HL-60/S4 treated with retinoic acid at 250 ng/mL for 4 days and 3 days (cell line): ENCODE results near the gene MYOM3.

Experiments used
- in situ Hi-C: fragments of 300-500 bp; cut with MboI; formaldehyde crosslinking; loops from 2 replicates; pipeline ENCODE4 v1.7.0; 2022; ENCODE audit warnings: low sequenced_read_pairs

The MYOM3 gene

DNA sequence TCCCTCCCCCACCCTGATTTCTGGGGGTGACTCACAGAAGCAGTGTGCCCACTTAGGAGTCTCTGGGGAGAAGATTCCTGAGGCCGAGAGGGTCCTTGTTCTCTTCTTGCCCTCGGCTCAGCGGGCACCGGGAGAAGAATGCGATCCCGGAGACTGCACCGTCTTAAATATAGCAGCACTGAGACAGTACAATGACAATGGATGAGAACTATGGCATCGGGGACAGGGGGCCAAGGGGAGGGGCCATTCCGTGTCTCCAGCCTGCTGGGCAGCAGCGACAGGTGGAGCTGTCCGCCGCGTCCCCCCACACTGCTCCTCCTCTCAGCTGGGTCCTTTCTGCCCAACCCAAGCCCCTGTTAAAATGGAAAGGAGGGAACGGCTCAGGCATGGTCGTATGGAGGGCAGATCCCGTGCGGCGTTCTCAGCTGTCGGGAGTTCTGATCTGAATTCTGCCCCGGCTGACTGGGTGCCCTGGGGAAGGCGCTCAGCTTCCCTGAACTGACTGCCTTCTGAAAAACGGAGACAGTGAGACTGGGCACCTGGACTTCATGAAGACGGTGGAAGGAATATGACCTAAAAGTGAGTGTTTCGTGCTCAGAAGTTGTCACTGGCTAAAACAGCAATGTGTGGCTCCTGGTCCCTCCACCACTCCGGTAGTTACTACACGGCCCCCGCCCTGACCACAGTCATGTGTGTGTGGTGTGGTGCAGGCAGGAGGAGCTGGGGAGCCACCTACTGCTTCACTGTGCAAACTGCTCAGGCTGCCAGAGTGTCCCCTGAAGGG lies at the start of gene MYOM3:
TSS of gene MYOM3 (minus strand) at position 140 of the 784 bp plus-strand sequence. CDS start 3,499 bp downstream, outside the sequence.
- in situ Hi-C loops = no loop called here

GRCh38 chr1:24161270-24161669 lies 49.3 kb upstream of the MYOM3 start:
- in situ Hi-C loops = no loop called here

DNA sequence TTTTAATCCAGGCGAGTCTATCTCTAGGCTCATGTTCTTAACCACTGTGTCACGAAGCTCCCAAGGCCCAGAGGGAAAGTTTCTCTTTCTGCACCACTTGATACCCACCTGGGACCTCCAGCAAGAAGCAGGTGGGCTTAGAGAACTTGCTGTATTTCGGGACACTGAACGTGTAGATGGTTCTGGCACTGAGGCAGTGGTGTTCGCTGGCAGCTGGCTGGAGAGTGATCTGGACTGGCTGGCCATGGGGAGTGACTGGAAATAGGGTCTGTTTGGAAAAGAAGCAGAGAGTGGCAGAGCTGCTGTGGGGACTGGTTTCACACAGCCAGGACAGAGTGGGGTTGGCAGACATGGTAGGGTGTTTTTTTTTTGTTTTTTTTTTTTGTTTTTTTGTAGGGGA lies 47.4 kb upstream of the MYOM3 start:
- in situ Hi-C loops = no loop called here

- in situ Hi-C loops = no loop called here
These were observed 46.1 kb upstream of the MYOM3 start for GRCh38 chr1:24157918-24158481.

DNA sequence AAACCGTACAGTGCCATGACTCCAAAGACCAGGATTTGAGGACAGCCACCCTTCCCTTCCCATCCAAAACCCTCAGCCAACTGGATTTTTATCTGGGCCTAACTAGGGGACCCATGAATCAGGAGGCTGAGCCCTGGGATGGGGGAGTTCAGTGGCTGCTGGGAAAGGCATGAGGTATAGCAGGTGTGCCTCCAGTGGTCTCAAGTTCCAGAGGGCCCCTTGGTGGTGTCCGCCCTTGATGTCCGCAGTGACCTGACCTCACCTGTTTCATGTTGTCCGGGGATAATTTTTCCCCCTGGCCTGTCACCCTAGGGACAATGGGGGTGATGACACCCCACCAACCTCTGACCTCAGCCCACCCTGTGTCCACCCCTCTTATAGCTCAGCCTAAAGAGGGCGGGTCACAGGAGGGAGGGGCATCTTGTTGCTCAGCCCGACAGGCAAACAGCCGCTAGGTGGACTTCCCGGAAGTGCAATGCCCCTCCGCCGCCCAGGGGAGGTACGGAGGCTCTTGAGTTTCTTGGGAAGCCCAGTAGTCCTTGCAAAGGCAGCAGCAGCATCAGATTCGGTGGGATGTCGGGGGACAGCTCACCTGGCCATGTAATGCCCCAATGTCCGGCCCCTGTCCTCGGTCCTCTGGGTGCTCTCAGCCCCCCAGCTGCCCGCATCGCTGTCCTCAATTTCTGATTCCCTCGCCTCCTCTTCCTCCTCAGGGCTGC lies 44.8 kb upstream of the MYOM3 start:
- in situ Hi-C loops = no loop called here

DNA sequence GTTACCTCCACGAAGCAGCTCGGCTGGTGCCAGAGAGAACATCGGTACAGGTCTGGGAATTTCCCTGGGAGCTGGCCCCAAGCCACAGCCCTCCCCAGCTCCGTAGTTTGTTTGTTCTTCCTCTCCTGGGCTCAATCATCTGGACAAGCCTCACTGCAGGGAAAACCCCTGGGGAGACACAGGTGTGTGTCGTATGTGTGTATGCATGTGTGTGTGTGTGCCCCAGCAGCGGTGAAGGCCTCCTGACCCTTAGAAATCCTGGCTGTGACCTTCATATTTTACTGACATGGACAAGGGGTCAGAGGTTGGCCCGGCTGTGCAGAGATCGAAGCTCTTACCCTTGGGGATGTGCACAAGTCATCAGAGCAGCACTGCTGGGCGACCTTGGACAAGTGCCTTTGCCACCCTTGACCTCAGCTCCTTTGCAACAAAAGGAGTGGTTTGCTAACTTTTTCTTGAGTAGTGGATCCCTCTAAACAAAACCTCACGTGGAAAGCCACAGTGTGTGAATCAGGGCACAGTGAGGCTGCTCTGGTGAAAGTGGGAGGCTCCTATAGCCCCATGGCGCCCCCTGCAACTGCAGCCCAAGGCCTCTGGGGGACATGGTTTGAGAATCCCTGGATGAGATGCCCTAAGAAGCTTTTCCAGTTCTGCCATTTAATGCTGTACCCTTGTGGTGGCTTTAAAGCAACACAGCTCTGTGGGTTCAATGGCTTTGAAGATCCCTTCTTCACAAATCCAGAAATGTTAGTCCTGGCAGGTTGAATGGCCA lies 43.3 kb upstream of the MYOM3 start:
- in situ Hi-C loops = no loop called here

DNA sequence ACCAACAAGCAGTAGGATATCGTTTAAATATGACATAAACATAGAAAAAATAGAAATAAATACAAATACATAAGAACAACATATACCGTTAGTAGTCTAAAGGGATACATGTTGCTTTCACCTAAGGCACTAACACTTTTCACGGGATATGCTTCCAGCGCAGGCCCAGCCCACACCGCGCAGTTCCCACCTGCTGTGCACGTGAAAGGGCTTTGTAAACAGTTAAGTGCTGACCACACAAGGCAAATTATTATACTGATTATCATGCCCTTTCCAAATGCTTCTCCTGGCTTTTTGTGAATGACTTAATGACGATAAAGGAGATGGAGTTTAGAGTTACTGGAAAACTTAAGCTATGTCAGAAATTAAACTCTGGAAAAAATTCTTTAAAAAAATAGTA lies 42.3 kb upstream of the MYOM3 start:
- in situ Hi-C loops = no loop called here

DNA sequence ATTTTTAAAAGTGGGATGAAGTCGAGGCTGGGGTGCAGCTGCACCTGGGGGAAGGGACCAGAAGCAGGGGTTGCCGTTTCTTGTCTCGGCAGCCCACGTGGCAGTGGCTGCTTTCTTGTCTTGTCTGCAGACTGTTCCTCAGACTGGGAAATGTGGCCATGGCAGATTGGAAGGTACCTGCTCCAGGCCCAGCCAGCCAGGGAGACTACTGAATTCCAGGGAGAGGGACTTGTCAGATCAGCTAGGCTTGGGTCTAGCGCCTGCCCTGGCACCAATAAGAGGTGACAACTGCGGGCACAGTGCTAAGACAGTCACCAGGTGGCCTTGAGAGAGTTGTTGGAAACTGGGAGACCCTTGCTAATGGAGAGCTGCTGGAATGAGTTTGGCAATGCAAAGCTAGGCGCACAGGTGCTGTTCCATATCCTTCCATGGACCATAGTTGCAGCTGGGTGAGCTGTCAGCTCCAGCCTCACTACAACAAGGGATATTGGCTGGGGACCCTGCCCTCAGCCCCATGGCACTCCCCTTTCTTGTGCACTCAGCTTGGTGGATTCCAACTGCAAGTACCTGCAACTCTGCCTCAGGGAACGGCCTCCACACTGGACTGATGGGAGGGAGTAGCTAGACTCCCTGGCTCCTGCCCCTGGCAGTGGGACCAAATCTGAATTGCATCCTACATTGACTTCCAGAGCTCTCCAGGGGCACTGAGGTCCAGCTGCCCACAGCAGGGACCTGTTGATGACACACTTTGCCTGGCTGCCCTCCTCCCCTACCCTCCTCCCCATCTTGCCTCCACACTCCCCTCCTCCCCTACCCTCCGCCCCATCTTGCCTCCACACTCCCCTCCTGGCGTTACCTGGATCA lies 40.9 kb upstream of the MYOM3 start:
- in situ Hi-C loops = no loop called here

DNA sequence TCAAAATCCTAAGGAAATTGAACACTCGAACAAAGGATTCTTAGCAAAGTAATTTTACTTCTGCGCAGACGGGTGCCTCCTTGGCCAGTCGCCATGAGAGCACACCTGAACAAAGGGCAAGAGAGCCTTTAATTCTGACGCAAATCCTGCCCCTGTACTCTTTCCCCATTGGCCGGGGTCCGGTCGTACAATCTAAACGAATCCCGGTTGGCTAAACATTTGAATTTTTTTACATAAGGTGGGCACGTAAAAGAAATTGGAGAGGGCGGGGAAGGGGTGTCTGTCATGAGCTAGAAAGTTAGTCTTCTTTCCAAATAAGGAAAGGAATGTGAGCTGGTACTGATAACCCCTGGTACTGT lies 39.2 kb upstream of the MYOM3 start:
- in situ Hi-C loops = no loop called here

- in situ Hi-C loops = no loop called here
These were observed 38.6 kb upstream of the MYOM3 start for GRCh38 chr1:24150234-24151174.

DNA sequence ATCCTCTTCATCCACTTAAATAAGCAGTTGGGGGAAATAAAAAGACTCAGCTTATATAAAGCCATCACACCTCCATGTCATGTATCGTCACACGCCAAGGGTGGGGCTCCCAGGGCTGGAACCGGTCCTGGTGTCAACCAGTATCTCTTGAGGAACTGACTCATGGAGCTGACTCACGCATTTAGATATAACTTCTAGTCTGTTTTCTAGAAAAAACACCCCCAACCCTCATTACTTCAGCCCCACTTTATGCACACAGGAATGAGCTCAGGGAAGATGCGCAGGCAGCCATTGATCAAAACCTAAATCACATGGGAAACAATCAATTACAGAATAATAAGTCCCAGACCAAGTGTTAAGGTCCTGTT lies 37.9 kb upstream of the MYOM3 start:
- in situ Hi-C loops = no loop called here

DNA sequence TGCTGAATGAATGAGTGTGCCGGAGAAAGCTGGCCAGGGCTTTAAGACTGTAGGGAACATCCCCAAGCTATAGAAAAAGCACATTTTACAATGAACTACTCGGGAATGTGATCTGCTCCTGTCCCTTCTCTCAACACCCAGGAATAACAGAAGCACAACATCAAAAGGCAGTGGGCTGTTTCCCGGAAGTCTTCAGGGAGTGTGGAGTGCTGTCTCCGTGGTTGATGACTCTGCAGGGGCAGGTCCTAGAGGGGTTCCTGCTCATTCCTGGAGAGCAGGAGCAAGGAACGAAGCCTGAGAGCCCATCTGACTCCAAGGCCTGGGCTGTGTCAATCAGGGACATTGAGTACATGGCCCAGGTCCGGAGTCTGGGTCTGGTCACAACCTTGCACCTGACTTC lies 35.9 kb upstream of the MYOM3 start:
- in situ Hi-C loops = no loop called here

DNA sequence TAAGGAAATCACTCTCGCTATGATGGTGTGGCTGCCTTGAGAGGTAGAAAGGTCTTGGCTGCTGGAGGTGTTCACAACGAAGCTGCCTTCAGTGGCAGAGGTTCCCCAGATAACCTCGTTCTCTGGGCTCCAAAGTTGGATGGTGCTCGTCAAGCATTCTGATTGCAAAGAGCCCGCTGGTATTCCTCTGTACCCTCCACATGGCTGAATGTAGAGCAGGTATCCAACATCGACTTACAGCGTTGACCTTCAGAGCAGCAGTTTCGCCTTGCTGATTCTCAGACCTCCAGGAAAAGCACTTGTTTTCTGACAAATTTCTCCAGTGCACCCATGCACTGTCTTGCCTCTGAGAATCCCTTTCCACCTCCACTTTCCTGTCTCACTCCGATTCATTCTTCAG lies 35.3 kb upstream of the MYOM3 start:
- in situ Hi-C loops = no loop called here

GRCh38 chr1:24142546-24143534 lies 30.9 kb upstream of the MYOM3 start, which contains the start of gene IL22RA1:
Gene IL22RA1 (minus strand): TSS chr1:24143140. CDS start chr1:24143082, 58 bp downstream.
- in situ Hi-C loops = no loop called here

GRCh38 chr1:24141311-24141997 lies 29.5 kb upstream of the MYOM3 start:
- in situ Hi-C loops = no loop called here

- in situ Hi-C loops = no loop called here
These were observed 28.8 kb upstream of the MYOM3 start for GRCh38 chr1:24140741-24141181.

GRCh38 chr1:24139841-24140425 lies 28.0 kb upstream of the MYOM3 start:
- in situ Hi-C loops = no loop called here
